Measurements from ENCODE around the gene ECHS1. TPM values are rescaled to one million over a fixed set of nuclear protein-coding genes. Genes with fewer than 3 reads are reported as not detected.

The ECHS1 gene
- total and polyA plus RNA-seq, 8 donors = 5.3 to 103 (median 69.2) TPM

DNA sequence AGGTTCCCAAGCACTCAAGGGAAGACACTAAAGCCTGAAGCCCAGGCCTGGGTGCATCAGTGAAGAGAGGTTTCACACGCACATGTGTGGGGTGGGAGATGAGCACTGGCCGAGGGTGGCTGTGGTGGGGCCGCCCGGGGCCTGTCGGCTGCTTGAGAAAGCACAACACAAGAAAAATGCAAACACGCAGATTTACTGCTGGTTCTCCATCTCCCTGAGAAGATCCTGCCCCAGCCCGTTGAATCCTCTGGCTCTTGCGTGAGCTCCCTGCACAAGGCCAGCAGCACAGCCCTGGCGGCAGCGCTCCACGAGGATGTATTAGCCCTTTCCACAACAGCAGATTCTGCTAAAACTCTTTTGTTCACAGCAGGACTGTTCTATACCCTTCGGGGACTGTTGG, 58.2 kb downstream of the ECHS1 start:
- intact Hi-C loops (cut with DNase I; ENCODE audit: low total_unique reads) = loop anchor here (5.0 kb wide), 1 partner anchor 58 kb away; no protein-coding TSS in a partner anchor
- DNase-seq = no peak
- TF ChIP-seq EP300 (IDR thresholded peaks at IDR 0.05) (no peak), POLR2AphosphoS5 (IDR thresholded peaks at IDR 0.05) (no peak), POLR2A (IDR thresholded peaks at IDR 0.05) (no peak)
- TF ChIP-seq, protein P1, sequence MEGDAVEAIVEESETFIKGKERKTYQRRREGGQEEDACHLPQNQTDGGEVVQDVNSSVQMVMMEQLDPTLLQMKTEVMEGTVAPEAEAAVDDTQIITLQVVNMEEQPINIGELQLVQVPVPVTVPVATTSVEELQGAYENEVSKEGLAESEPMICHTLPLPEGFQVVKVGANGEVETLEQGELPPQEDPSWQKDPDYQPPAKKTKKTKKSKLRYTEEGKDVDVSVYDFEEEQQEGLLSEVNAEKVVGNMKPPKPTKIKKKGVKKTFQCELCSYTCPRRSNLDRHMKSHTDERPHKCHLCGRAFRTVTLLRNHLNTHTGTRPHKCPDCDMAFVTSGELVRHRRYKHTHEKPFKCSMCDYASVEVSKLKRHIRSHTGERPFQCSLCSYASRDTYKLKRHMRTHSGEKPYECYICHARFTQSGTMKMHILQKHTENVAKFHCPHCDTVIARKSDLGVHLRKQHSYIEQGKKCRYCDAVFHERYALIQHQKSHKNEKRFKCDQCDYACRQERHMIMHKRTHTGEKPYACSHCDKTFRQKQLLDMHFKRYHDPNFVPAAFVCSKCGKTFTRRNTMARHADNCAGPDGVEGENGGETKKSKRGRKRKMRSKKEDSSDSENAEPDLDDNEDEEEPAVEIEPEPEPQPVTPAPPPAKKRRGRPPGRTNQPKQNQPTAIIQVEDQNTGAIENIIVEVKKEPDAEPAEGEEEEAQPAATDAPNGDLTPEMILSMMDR (IDR thresholded peaks at IDR 0.05) = no peak
- Histone ChIP-seq H3K4me3 (no peak overlapping the region), H3K4me1 (peaks cover 4 to 19% (median 7%) of the 10 kb centered on the region in 4 donors), H3K27ac (no peak overlapping the region), H3K27me3 (peaks cover 0 to 17% (median 7%) of the 10 kb centered on the region in 3 donors), H3K36me3 (peaks cover 15 to 36% (median 35%) of the 10 kb centered on the region in 4 donors), H3K9me3 (no peaks in the 10 kb centered on the region)
- 77 to 94% (median 92%) methylated on average over 12 of the region's 12 CpGs for WGBS, 5 donors

DNA sequence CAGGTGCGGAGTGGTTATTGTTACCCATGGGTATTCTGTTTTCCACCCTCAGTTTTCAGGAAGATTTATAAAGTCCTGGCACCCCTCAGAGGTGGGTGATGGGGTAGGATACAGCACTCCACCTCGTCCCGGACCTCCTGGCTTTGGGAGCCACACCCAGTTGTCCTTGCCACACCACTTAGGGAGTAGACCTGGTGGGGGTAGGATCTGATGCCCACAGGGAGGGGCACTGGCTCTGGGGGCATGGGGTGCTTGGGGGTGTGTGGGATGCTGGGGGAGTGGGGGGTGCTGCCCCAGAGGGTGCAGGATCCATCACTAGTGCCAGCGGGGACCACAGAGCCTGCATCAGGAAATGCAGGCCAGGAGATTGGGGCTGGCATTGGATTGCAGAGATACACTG, 60.0 kb downstream of the ECHS1 start:
- H3K4me1 ChIP-seq = peaks cover 7 to 20% (median 13%) of the 10 kb centered on the region in 4 donors
- intact Hi-C loops (cut with DNase I; ENCODE audit: low total_unique reads) = loop anchor here (5.0 kb wide), 1 partner anchor 56 kb away; no protein-coding TSS in a partner anchor
- TF ChIP-seq, protein P1 (IDR thresholded peaks at IDR 0.05) = no peak
- TF ChIP-seq POLR2A (IDR thresholded peaks at IDR 0.05) (no peak), POLR2AphosphoS5 (IDR thresholded peaks at IDR 0.05) (no peak), EP300 (IDR thresholded peaks at IDR 0.05) (no peak)
- H3K9me3 ChIP-seq = no peaks in the 10 kb centered on the region
- DNase-seq = no peak
- 61 to 76% (median 69%) methylated on average over 4 of the region's 4 CpGs for WGBS, 5 donors
- no peak overlapping the region for H3K27ac ChIP-seq
- no peak overlapping the region for H3K4me3 ChIP-seq
- H3K36me3 ChIP-seq = peaks cover 15 to 39% (median 37%) of the 10 kb centered on the region in 4 donors
- no peaks in the 10 kb centered on the region for H3K27me3 ChIP-seq

DNA sequence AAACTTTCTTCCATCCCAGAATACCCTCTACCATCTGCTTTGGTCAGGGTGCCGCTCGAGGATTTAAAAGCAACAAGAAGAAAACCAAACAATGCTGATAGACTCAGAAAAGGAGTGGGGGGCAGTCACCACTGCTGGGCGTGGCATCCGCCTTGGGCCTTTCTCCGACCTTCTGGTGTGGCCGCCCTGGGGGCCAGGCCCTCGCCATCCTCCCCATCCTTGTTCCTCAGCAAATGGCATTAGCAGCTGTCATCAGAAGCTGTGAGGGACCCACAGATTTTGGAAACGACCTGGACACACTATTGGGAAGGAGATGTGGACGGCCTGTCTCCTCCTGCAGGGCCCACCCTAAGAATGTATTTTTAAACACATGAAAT, 60.4 kb downstream of the ECHS1 start:
- no peak overlapping the region for H3K4me3 ChIP-seq
- 86 to 94% (median 92%) methylated on average over 9 of the region's 9 CpGs for WGBS, 5 donors
- peaks cover 15 to 39% (median 37%) of the 10 kb centered on the region in 4 donors for H3K36me3 ChIP-seq
- no peak overlapping the region for H3K27ac ChIP-seq
- H3K9me3 ChIP-seq = no peaks in the 10 kb centered on the region
- DNase-seq = no peak
- TF ChIP-seq, protein P1 (IDR thresholded peaks at IDR 0.05) = no peak
- TF ChIP-seq POLR2A (IDR thresholded peaks at IDR 0.05) = no peak
- intact Hi-C loops (cut with DNase I; ENCODE audit: low total_unique reads) = loop anchor here (5.0 kb wide), 1 partner anchor 55 kb away; no protein-coding TSS in a partner anchor
- H3K4me1 ChIP-seq = peaks cover 9 to 22% (median 17%) of the 10 kb centered on the region in 4 donors
- no peaks in the 10 kb centered on the region for H3K27me3 ChIP-seq

Small RNAs within 50 kb of the gene (small RNA-seq; reads per million reads assigned to genes)
- gene AL360181.4 (0 reads per million in 4 donors), gene BANF1P2 (0 reads per million in 4 donors), gene MIR3944 (0 to 0.83 (median 0.05) reads per million in 4 donors)

Other genes with a start within 250 kb of the ECHS1 start
- gene KNDC1, start 213.1 kb downstream of the ECHS1 start, total RNA-seq = 1 to 10 TPM in 2 of 5 donors, under 1 TPM in 2, not detected in 1; 0.55 to 1.7 (median 0.80) TPM
- under 1 TPM; 0.05 to 1.00 (median 0.46) TPM for gene KNDC1, start 213.1 kb downstream of the ECHS1 start, polyA plus RNA-seq
- not detected for gene UTF1, start 143.1 kb downstream of the ECHS1 start, total RNA-seq
- gene UTF1, start 143.1 kb downstream of the ECHS1 start, polyA plus RNA-seq = not detected
- gene VENTX, start 135.5 kb downstream of the ECHS1 start, total RNA-seq = 1 to 10 TPM in 1 of 5 donors, under 1 TPM in 2, not detected in 2; 0.45 to 3.2 (median 0.58) TPM
- gene VENTX, start 135.5 kb downstream of the ECHS1 start, polyA plus RNA-seq = under 1 TPM; 0.15 to 0.75 (median 0.35) TPM
- 10 to 100 TPM in 1 of 5 donors, 1 to 10 TPM in 3, not detected in 1; 3.3 to 50.8 (median 5.0) TPM for gene ADAM8, start 96.5 kb downstream of the ECHS1 start, total RNA-seq
- gene ADAM8, start 96.5 kb downstream of the ECHS1 start, polyA plus RNA-seq = 1 to 10 TPM; 1.8 to 4.4 (median 3.6) TPM
- gene TUBGCP2, start 64.5 kb downstream of the ECHS1 start, total RNA-seq = 100 to 1,000 TPM in 1 of 5 donors, 10 to 100 TPM in 4; 18.3 to 117 (median 41.9) TPM
- 10 to 100 TPM; 40.3 to 89.8 (median 68.7) TPM for gene TUBGCP2, start 64.5 kb downstream of the ECHS1 start, polyA plus RNA-seq
- 10 to 100 TPM; 12.7 to 82.1 (median 27.2) TPM for gene ZNF511, start 64.4 kb downstream of the ECHS1 start, total RNA-seq
- gene ZNF511, start 64.4 kb downstream of the ECHS1 start, polyA plus RNA-seq = 10 to 100 TPM; 55.8 to 63.4 (median 60.0) TPM
- gene CALY, start 36.5 kb downstream of the ECHS1 start, total RNA-seq = 1 to 10 TPM in 2 of 5 donors, not detected in 3; 2.0 to 2.6 TPM
- under 1 TPM in 2 of 3 donors, not detected in 1; 0.44 to 0.78 TPM for gene CALY, start 36.5 kb downstream of the ECHS1 start, polyA plus RNA-seq
- gene PRAP1, start 26.0 kb downstream of the ECHS1 start, total RNA-seq = 10 to 100 TPM in 1 of 5 donors, 1 to 10 TPM in 1, not detected in 3; 4.8 to 13.9 TPM
- gene PRAP1, start 26.0 kb downstream of the ECHS1 start, polyA plus RNA-seq = not detected
- 10 to 100 TPM in 1 of 5 donors, 1 to 10 TPM in 2, not detected in 2; 6.4 to 16.2 (median 7.2) TPM for gene FUOM, start 15.3 kb downstream of the ECHS1 start, total RNA-seq
- gene FUOM, start 15.3 kb downstream of the ECHS1 start, polyA plus RNA-seq = 10 to 100 TPM; 19.6 to 38.3 (median 36.7) TPM
- gene PAOX, start 5.9 kb upstream of the ECHS1 start, total RNA-seq = 10 to 100 TPM in 4 of 5 donors, 1 to 10 TPM in 1; 3.3 to 40.0 (median 12.9) TPM
- 10 to 100 TPM in 1 of 3 donors, 1 to 10 TPM in 2; 4.7 to 10.3 (median 6.8) TPM for gene PAOX, start 5.9 kb upstream of the ECHS1 start, polyA plus RNA-seq
- gene MTG1, start 20.8 kb upstream of the ECHS1 start, total RNA-seq = 100 to 1,000 TPM in 3 of 5 donors, 10 to 100 TPM in 2; 36.7 to 177 (median 133) TPM
- 10 to 100 TPM; 38.8 to 52.9 (median 41.3) TPM for gene MTG1, start 20.8 kb upstream of the ECHS1 start, polyA plus RNA-seq
- not detected for gene SPRN, start 51.3 kb upstream of the ECHS1 start, total RNA-seq
- gene SPRN, start 51.3 kb upstream of the ECHS1 start, polyA plus RNA-seq = 1 to 10 TPM in 1 of 3 donors, under 1 TPM in 1, not detected in 1; 0.18 to 5.2 TPM
- gene SCART1, start 80.6 kb upstream of the ECHS1 start, total RNA-seq = 1 to 10 TPM in 4 of 5 donors, under 1 TPM in 1; 0.89 to 9.3 (median 8.1) TPM
- under 1 TPM in 2 of 3 donors, not detected in 1; 0.43 to 0.44 TPM for gene SCART1, start 80.6 kb upstream of the ECHS1 start, polyA plus RNA-seq
- 10 to 100 TPM in 2 of 5 donors, 1 to 10 TPM in 2, not detected in 1; 1.7 to 19.9 (median 11.6) TPM for gene CYP2E1, start 154.0 kb upstream of the ECHS1 start, total RNA-seq
- 1 to 10 TPM; 4.0 to 5.0 (median 4.6) TPM for gene CYP2E1, start 154.0 kb upstream of the ECHS1 start, polyA plus RNA-seq
- not detected for gene SYCE1, start 192.2 kb upstream of the ECHS1 start, total RNA-seq
- 1 to 10 TPM in 1 of 3 donors, under 1 TPM in 2; 0.45 to 1.7 (median 0.50) TPM for gene SYCE1, start 192.2 kb upstream of the ECHS1 start, polyA plus RNA-seq

All from stomach (tissue), 9 donors.